T follicular helper cell (primary cell): ENCODE measurements around the gene GP5.

Experiments used
- DNase-seq: peaks from one replicate; pipeline ENCODE4 v3.0.0-alpha.2; 2020; ENCODE audit warnings: low read depth

GP5 gene

DNA sequence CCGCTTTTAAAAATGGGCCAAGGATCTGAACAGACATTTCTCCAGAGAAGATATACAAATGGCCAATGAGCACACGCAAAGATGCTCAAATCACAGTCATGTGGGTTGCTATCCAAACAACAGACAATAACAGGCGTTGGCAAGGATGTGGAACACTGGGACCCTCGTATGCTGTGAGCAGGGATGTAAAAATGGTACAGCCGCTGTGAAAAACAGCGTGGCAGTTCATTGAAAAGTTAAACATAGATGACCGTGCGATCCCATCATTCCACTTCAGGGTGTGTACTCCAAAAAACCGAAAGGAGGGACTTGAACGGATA, 22.9 kb downstream of the GP5 start:
- no peak for DNase-seq

DNA sequence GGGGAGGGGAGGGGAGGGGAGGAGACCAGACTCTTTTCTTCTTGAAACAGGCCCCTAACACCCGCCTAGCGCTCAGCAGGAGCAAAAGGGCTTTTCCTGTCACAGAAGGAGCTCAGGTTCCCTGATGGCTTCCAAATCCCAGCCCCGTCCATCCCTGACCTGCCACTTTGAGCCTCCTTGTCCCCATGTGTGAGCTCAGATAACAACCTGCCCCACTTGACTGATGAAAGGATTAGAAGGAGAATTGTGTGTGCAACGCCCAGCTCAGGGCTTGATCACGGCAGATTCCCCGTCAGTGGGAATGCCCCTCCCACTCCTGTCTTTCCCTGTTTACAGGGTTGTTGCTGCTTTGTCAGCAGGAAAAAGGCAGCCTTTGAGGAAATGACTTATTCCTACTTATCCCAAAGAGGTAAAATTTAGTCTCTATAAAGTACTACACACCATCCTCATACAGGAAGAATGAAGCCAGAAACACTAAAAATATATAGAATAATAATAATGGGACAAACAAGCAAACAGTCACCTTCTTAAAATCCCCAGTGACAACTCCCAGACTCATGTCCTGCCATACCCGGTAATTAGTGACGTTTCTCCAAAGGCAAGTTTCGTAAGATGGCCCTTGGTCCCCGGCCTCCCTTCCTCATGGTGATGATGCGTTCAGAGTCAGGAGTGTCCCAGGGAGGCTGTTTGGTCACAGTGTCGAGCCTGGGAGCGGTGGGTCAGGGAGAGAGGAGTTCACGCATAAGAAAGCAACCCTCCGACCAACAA, 23.4 kb downstream of the GP5 start:
- no peak for DNase-seq

DNA sequence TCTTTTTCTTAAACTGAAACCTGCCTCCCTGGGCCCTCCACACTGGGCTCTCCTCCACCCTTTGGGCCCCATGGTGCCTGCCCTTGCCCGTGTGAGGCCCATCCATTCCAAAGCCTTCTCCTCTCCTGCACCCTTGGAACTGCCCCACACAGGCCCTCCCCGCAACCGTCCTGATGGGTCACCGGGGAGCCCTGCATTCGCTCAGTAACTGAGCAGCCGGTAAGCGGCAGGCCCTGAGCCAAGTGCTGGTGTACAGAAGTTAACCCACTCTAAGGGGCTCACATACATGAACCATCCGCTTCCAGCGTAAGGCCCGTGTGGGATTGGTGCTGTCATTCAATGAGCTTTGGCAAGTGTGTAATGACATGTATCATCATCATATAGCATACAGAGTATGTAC, 24.1 kb downstream of the GP5 start:
- no peak for DNase-seq

DNA sequence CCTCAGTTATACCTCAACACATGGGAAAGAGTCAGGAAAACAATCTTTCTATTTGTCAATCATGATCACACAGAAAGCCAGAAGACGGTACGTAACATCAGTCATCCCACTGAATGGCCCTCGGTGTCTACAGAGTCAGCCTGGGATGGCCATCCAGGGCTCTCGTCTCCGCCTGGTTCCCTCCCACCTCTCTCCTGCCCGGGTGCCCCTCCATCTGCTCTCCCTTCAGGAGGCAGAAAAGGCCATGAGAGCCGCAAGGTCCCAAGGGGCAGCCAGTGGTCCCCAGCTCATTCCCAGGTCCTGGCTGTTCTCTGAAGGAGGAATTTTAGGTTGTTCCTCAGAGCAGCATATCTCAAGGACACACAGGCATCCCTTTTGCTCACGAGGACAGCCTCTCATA, 25.2 kb downstream of the GP5 start:
- no peak for DNase-seq

DNA sequence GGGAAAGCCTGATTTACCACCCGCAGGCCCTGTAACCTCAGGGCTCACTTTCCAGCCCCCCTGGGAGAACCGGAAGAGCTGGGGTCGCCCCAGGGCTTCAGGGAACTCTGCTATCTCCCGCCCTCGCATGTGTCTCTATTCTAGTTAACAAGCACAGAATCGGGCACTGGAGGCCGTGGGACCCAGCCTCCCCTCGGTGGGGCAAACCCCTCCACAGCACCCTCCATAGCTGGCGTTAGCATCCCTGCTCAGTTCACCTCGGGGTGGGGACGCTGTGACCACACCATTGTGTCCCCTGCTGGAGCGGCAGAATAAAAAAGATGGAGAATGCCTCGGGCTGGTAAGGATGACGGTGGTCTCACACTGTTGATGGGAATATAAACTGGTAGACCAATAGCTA, 26.0 kb downstream of the GP5 start:
- no peak for DNase-seq

DNA sequence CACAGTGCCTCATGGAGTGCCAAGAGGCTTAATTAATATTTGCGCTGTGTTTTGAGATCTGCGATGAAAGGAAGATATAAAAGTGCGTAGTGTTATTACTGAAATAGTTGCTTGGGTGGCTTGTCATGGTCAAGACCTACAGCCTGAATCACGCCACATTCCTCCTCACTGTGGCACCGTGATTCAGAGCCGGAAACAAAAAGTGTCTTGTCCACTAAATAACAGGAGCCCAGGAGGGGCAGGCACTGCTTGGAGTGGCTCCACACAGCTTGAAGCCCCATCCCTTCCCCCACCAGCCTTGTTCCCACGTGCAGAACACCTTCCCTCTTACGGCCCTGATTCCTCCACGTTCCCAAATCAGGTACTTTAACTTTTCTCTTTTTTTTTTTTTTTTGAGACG, 28.3 kb downstream of the GP5 start:
- no peak for DNase-seq

DNA sequence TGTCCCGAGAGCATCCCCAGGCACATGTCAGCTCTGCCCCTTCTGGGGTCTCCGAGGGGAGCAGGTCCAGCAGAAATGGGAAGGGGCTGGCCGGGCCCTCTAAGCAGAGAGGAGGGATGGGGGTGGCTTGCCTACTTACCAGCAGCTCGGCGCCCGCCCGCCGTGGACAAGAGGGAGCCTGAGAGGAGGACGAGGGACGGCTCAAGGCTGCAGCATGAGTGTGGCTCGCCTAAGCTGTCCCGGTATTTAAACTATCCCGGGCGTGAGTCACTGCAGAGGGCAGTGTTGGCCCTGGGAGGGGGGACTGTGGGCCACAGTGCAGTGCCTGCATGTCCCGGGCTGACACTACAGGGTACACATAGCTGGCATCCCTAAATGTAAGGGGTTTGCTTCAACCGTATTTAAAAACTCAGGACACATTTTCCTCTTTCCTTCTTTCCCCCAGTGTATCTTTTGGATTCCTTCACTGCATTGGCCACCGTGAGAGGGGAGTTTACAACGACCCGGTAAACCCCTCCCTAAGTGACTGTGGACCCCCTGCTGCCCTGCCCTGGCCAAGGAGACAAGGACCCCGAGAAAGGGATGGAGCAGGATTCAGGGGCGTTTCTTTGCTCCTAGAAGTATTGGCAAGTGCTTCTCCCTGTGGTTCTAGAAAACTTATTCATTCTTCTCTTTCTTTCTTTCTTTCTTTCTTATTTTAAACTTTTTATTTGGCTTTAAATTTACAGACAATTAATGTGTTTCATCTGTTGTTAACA, 29.4 kb downstream of the GP5 start, which contains the start of gene LRRC15:
Gene LRRC15, minus strand, starts transcription at position 222 of the 758 bp plus-strand sequence. CDS start 8,700 bp downstream, outside the sequence.
- no peak for DNase-seq

DNA sequence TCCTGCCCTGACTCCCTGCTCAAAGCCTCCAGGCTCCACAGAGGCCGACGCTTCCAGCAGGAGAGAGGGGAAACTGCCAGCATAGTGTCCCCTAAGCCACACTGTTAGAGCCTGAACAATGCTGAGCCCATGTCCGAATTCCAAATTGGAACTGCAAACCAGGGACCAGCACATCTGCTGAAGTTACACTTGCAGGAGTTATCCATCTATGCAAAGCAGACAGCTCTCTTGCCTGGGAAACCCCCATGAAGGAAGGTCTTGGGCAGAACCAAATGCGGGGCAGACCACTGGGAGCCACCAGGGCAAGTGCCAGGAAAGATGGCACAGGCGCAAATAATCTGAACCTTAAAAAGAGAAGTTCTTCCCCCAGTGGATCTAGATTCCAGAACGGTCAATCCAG, 30.1 kb downstream of the GP5 start:
- DNase-seq: no peak

DNA sequence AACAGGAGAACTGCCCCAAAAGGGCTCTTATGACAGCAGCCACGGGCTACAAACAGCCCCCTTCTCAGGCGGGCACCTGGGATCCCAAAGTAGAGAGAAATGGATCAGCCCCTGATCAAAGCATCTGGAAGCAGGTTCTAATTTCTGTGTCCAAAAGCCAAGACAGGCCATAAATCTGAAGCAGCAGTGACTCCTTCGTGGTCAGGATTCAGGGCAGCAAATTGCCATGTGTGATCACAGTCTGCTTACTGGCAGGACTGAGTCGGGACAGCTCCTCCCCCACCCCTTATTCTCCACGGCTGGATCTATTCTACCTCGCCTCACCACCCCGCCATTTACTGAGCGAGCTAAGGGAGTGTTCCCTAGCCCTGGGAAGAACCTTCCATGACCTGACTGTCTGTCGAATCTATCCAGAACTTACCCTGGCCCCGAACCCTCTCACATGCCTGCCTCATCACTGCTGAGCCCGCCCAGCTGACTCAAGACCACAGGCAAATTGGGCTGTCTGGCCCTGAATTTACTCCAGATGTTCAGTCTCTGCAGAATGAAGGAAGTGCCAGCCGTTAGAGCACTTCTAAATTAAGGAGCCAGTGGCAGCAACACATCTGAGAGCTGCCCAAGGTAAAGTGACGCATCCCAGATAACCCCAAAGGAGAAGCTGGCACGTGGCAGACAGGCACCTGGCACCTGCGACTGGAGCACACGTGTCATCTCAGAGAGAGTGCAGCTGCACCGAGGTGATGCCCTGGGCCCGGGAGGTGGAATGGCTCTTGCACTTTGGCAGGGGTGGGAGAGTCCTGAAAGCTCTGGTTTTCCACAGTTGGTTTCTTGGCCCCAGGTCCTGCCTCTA, 30.8 kb downstream of the GP5 start:
- no peak for DNase-seq

DNA sequence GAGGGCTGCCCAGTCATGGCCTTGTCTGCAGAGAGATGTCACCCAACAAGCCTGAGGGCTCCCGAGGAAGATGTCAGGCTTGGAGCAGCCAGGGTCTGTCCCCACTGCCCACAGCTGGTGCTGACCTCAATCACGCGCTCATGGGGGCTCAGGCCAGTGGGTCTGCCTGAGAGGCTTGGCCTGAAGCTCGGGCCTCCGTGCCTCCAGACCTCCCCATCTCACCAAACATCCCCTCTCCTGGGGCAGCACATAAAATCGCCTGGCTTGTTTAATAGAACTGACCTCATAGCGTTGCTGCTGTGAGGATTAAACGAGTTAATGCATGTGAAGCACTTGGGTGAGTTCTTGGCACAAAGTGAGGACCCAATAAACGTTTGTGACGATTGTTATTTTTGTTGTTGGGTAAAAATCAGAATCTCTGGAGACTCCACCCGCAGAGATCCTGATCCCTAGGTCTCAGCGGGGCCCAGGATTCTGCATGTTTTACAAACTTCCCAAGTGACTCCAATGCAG, 33.0 kb downstream of the GP5 start:
- DNase-seq: no peak

DNA sequence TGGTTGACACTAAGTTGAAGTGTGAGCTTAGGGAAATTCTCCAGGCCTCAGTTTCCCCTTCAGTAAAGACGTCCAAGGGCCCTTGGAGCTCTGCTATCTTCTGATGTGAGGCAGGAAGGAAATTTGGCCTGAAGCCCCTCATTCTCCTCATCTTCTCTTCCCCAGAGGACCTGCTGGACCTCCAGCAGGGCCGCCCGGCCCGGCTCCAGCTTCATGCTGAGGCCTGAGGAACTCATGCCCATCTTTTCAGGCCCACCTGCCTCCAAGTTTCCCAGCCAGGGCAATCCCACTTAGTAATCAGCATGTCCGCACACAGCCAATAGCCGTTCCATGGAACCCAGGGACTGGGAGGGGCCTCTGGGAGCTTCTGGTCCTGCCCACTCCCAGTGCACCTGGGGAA, 33.5 kb downstream of the GP5 start:
- DNase-seq: no peak

DNA sequence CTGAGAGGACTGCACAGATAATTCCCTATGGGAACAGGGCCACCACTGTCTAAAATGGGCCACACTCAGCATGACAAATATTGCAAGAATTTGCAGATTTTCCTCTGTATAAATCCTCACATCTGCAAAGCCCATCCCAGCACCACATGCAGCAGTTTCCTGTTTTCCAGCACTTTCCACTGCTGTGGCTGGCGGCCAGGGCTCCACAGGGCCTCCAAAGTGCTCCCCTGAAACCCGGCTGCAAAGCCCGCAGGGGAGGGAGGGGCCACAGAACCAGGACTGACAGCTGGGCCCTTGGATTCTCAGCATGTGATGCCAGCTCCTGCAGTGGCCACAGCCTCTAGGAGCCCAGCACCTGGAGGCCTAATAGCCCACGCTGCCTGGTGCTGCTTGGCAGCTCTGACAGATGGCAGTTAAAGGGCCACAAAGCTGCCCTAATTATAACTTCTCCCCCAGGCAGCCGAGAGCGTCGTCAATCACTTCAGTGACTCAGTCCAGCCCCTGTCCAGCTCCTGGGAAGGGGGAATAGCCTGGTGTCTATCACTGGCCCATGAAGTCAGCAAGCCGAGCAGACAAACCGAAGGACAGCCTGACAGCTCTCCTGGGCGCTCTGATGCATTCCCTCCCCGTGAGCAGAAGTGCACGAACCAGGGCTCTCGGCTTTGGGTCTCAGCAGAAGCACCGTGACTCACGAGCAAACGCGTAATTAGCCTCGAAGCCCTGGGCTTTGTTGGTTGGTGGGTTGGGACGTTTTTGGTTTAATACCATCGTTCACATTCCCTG, 34.2 kb downstream of the GP5 start:
- DNase-seq: no peak

DNA sequence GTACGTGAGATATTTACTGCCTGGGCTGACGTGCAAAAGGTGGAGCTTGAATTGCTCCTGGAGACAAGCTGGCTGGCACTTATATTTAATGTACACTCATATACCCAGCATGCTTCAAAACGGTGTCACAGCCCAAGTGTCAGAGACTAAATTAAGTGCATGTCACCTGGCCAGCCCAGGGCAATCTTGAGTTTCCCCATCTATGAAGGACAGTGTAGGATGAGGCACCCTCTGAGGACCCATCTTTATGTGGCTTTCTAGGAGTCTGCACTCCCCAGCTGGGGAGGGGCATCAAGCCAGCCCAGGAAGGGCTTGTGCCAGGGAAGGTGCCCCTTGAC, 34.8 kb downstream of the GP5 start:
- no peak for DNase-seq

DNA sequence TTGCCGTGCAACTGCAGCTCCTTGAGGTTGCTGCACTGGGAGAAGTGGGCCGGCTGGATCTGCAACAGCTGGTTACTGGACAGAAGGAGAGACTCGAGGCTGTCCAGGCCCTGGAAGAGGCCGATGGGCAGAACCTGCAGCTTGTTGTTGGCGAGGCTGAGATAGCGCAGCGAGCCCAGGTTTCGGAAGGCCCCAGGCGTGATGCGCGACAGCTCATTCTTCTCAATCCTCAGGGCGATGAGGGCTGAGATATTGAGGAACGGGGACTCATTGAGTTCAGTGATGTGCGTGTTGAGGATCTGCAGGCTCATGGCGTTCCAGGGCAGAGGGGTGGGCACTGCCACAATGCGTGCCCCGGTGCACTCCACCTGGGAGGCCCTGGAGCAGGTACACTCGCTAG, 38.5 kb downstream of the GP5 start:
- no peak for DNase-seq

DNA sequence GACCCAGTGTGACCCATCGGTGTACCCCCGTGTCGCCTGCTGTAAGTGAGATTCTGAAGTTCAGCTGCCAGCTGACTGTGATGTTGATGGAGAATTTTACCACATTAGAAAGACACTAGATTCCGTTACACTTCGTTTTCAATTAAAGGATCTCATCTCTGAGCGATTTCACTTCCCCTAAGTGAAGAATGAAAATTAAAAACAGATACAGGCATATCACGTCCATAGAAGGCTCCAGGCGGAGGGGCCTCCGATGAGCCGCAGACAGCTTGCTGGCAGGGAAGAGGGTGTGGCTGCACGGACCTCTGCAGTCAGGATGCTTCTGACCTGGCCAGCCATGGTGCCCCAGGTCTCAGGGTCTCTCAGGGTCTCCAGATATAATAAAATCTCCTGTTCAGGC, 41.4 kb downstream of the GP5 start:
- DNase-seq: no peak

DNA sequence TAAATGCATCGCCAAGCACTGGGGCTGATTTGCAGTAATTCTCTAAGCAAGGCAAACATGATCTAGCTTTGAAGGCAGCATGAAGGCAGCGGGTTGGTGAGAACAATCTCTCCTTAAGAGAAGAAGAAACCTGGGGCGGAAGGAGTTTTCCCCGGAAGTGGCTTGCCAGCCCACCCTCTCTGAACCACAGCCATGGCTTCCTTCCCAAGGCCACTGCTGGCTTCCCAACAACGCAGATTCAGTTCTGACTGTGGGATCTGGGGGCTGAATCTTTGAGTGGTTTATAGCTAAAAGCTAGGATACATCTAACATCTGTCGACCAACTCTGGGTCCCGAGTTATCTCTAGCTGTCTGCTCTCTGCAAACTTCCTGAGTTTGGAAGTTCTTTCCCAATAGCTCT, 43.7 kb downstream of the GP5 start:
- no peak for DNase-seq

DNA sequence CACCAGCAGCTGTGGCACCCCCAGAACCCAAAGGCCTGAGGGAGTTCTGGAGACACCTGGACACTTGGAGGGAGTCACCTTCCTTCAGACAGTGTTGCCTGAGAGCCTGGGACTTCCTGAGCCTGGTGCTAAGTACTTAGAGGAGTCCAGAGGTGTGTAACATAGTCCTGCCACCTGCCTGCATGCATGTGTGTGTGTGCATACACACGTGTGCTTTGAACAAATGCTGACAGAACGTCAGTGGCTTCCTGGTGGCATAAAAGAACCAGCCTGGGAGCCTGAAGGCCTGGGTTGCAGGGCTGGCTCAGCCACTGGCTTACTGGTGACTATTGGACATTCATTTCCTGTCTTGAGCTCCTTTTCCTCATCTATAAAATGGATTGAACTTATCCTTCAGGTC, 44.8 kb downstream of the GP5 start:
- DNase-seq: no peak

DNA sequence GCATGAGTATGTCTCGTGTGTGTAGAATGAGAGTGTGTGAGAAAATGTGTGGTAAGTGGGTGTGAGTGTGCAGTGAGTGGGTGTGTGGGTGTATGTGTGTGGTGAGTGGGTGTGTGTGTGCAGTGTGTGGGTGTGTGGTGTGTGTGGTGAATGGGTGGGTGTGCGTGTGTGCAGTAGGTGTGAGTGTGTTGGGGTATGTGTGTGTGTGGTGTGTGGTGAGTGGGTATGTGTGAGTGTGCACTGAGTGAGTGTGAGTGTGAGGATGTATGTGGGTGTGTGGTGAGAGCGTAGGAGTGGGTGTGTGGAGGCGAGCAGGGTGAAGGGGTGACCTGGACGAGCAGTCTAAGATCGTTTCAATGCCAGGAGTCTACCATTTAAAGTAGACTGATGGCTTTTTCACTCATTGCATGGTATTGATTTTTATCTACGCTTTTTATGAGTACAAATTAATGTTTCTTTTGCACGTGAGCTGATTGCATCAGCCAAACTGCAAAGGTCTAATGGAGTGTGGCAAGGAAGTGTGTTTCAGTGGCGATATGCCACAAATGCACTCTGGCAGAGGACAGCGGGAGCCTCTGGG, 46.3 kb downstream of the GP5 start:
- no peak for DNase-seq

DNA sequence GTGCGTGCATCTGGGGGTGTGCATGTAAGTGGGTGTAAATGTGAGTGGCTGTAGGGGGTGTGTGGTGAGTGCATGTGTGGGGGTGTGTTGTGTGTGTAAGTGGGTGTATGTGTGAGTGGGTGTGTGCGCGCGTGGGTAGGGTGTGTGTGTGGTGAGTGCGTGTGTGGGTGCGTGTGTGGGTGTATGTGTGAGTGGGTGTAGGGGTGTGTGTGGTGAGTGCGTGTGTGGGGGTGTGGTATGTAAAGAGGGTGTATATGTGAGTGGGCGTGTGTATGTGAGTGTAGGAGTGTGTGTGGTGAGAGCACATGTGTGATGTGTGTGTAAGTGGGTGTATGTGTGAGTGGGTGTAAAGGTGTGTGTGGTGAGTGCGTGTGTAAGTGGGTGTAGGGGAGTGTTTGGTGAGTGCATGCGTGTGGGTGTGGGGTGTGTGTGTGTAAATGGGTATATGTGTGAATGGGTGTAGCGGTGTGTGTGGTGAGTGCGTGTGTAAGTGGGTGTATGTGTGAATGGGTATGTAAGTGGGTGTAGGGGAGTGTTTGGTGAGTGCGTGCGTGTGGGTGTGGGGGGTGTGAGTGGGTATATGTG, 47.0 kb downstream of the GP5 start:
- no peak for DNase-seq

DNA sequence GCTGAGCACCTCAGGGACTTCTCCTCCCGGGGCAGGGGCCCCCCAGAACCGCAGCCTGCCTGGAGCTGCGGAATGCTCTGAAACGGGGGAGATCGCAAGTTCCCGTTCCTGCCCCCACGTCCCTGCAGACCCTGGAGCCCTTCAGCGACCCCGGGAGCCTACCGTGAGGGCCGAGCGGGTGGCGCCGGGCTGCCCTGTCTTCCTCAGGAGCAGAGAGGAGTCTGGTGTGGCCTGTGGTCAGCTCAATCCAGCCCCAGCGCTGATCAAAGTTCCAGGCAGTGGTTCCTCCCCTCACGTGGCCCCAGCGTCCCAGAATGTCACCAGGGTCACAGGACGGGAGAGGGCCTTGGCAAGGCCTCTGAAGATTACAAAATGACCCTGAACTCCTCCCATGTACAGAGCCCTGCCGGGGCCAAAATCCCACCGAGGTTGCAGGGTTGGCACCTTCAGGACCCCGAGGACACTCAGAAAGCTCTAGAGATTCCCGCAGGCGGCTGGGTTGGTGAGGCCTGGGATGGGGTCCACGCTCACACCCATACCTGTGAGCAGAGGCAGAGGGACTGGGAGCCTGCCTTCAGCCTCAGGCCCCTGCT, 47.9 kb downstream of the GP5 start, which contains the start of gene CPN2:
Gene CPN2, minus strand, starts transcription at position 249 of the 593 bp plus-strand sequence. CDS start 8,626 bp downstream, outside the sequence.
- DNase-seq: no peak

DNA sequence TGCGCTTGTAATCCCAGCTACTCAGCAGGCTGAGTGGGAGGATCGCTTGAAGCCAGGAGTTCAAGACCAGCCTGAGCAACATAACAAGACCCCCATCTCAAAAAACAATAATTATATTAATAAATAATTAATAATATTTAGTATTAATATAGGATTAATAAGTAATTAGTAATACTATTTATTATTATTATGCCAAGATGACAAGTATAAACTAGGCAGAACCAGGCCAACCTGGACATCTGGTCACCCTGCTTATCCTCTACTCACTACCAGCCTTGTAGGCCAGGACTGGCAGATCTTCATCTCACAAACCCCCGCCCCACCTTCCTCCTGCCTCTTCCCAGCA, 48.4 kb downstream of the GP5 start:
- no peak for DNase-seq
